Mesothelial cell of epicardium (in vitro differentiated cells): ENCODE measurements around the gene TMCO4. TPM values are rescaled to one million over a fixed set of nuclear protein-coding genes. Genes with fewer than 3 reads are reported as not detected.
"Not testable (repeated sequence)": the region's sequence is repeated elsewhere in the genome, so short reads cannot be mapped to it uniquely, and the experiment has no call there.

Source experiments
- DNase-seq, 2 experiments: peaks; one replicate each; pipeline ENCODE4 v3.0.0; 2021; ENCODE audit warnings: low spot score in 2 of 2; ENCODE audit not compliant: unreplicated experiment in 2 of 2
- H3K27ac Mint-ChIP-seq: 2 replicates; pipeline ENCODE4 v1.8.0; 2021; ENCODE audit warnings: mixed read lengths
- H3K27me3 Mint-ChIP-seq: 2 replicates; pipeline ENCODE4 v1.8.0; 2021; ENCODE audit warnings: low read depth, mixed read lengths
- H3K36me3 Mint-ChIP-seq: 2 replicates; pipeline ENCODE4 v1.8.0; 2021; ENCODE audit warnings: mixed read lengths
- H3K4me1 Mint-ChIP-seq: 2 replicates; pipeline ENCODE4 v1.8.0; 2021; ENCODE audit warnings: mixed read lengths
- H3K4me3 Mint-ChIP-seq: 2 replicates; pipeline ENCODE4 v1.8.0; 2021; ENCODE audit warnings: mild to moderate bottlenecking, moderate library complexity, mixed read lengths
- H3K9me3 Mint-ChIP-seq: 2 replicates; pipeline ENCODE4 v1.8.0; 2021; ENCODE audit warnings: mixed read lengths
- total RNA-seq: library from RNA; stranded (reverse); gene quantifications from 3 replicates; pipeline ENCODE4 v1.2.1, GENCODE V29; 2021
- TF ChIP-seq, protein P1 (sequence below): fragments of 200-600 bp; sonication (generic); IDR thresholded peaks from one replicate; pipeline ENCODE4 v1.5.0; 2021; ENCODE audit warnings: antibody characterized with exemption; ENCODE audit not compliant: unreplicated experiment

Gene TMCO4
- total RNA-seq, 1 donor from 2014 or later = 21.4 TPM

DNA sequence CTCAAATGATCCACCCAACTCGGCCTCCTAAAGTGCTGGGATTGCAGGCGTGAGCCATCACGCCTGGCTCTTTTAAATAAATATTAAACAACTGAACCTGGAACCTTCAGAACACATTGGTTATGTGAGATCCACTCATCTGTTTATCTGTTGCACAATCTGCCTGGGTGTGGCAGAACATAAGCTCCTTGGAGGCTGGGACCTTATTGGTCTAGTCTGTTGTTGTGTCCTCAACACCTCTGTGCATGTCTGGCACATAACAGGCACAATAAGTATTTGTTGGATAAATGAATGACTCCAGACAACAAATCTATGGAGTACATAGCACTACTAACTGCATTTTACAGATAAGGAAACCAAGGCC lies 159.7 kb downstream of the TMCO4 start:
- TF ChIP-seq, protein P1, sequence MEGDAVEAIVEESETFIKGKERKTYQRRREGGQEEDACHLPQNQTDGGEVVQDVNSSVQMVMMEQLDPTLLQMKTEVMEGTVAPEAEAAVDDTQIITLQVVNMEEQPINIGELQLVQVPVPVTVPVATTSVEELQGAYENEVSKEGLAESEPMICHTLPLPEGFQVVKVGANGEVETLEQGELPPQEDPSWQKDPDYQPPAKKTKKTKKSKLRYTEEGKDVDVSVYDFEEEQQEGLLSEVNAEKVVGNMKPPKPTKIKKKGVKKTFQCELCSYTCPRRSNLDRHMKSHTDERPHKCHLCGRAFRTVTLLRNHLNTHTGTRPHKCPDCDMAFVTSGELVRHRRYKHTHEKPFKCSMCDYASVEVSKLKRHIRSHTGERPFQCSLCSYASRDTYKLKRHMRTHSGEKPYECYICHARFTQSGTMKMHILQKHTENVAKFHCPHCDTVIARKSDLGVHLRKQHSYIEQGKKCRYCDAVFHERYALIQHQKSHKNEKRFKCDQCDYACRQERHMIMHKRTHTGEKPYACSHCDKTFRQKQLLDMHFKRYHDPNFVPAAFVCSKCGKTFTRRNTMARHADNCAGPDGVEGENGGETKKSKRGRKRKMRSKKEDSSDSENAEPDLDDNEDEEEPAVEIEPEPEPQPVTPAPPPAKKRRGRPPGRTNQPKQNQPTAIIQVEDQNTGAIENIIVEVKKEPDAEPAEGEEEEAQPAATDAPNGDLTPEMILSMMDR = no peak
- DNase-seq = no peak
- H3K36me3 Mint-ChIP-seq = no peaks in the 10 kb centered on the region
- H3K4me3 Mint-ChIP-seq = no peak overlapping the region
- H3K4me1 Mint-ChIP-seq = peaks cover 10% of the 10 kb centered on the region
- no peaks in the 10 kb centered on the region for H3K9me3 Mint-ChIP-seq
- H3K27ac Mint-ChIP-seq = no peak overlapping the region
- H3K27me3 Mint-ChIP-seq = peaks cover 41% of the 10 kb centered on the region

DNA sequence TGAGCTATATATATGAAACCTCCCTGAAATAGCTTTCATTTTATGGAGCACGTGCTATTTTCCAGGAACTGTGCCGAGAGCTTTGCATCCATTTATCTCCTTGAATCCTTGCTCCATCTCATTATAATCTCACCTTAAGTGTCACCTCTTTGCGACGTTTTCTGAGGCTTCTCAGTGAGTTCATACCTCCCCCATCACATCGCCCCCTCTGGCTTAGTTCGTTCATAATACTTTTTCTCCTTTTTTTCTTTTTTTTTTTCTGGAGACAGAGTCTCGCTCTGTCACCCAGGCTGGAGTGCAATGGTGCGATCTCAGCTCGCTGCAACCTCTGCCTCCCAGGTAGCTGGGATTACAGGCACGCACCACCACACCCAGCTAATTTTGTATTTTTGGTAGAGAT lies 160.5 kb downstream of the TMCO4 start:
- not testable (repeated sequence) for H3K9me3 Mint-ChIP-seq, H3K4me1 Mint-ChIP-seq, H3K27ac Mint-ChIP-seq, H3K36me3 Mint-ChIP-seq, H3K4me3 Mint-ChIP-seq, DNase-seq
- peaks cover 37% of the 10 kb centered on the region for H3K27me3 Mint-ChIP-seq

DNA sequence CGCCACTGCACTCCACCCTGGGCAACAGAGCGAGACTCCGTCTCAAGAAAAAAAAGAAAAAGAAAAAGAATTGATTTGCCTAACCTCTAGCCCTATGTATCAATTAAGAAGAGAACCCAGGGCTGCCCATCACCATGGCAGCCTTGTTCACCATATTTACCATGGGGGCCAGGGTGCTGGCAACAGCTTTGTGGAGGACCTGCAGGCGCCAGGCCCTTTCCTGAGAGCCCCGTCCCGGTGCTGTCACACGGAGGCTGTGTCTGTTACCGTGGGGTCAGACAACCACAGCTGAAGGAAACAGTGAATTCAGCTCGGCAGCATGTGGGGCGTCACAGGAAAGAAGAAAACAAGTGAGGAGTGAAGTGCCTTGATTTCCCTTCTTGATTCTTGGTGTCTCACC lies 162.1 kb downstream of the TMCO4 start:
- DNase-seq = no peak
- TF ChIP-seq, protein P1 = no peak
- Mint-ChIP-seq H3K9me3 (no peaks in the 10 kb centered on the region), H3K36me3 (no peaks in the 10 kb centered on the region), H3K27ac (no peak overlapping the region), H3K4me3 (no peak overlapping the region), H3K27me3 (peaks cover 26% of the 10 kb centered on the region), H3K4me1 (peaks cover 5% of the 10 kb centered on the region)

DNA sequence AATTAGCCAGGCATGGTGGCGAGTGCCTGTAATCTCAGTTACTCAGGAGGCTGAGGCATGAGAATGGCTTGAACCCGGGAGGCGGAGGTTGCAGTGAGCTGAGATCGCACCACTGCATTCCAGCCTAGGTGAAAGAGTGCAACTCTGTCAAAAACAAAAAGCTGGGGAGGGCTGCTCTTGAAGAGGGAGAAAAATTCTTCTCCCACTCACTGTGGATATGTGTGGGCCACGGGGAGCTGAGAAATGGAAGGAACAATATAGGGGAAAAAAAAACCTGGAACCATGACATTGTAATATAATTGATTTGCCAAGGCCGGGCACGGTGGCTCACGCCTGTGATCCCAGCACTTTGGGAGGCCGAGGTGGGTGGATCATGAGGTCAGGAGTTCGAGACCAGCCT lies 163.0 kb downstream of the TMCO4 start:
- peaks cover 18% of the 10 kb centered on the region for H3K27me3 Mint-ChIP-seq
- H3K9me3 Mint-ChIP-seq, DNase-seq, H3K4me1 Mint-ChIP-seq, H3K4me3 Mint-ChIP-seq, H3K27ac Mint-ChIP-seq, H3K36me3 Mint-ChIP-seq: not testable (repeated sequence)

DNA sequence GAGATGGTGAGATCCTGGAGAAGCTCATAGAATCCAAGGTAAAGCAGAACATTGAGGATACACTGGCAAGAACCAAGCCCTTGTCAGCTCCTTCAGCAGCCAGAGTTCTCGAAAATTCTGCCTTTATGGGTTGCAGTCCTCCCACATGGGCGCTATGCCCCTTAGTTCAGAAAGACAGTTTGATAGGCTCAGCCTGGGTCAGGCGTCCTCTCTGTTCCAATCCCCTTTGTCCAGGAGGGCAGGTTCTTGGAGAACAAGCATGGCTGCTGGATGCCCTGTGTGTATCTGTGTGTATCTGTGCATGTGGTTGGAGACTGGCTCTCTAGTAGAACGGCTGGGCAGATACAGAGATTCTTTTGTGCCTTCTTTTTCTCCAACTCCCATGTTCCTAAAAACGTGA lies 163.7 kb downstream of the TMCO4 start:
- TF ChIP-seq, protein P1 = no peak
- no peak overlapping the region for H3K27ac Mint-ChIP-seq
- H3K36me3 Mint-ChIP-seq = no peaks in the 10 kb centered on the region
- H3K9me3 Mint-ChIP-seq = no peaks in the 10 kb centered on the region
- DNase-seq = no peak
- H3K27me3 Mint-ChIP-seq = peaks cover 11% of the 10 kb centered on the region
- H3K4me1 Mint-ChIP-seq = peaks cover 5% of the 10 kb centered on the region
- H3K4me3 Mint-ChIP-seq = no peak overlapping the region

DNA sequence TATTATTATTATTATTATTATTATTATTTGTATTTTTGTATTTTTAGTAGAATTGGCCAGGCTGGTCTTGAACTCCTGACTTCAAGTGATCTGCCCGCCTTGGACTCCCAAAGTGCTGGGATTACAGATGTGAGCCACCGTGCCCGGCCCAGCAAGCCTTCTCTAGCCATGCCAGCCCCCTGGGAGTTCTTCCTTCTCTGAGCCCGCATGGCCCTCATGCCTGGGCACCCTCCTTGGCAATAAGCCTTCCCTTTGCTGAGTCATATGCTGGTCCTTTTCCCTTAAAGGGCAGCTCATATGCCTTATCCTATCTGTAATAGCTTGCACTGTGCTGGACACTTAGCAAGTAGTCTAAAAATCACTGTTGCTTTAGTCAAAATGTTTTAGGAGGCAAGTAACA lies 164.1 kb downstream of the TMCO4 start:
- TF ChIP-seq, protein P1 = no peak
- H3K9me3 Mint-ChIP-seq = no peaks in the 10 kb centered on the region
- no peak for DNase-seq
- H3K36me3 Mint-ChIP-seq = no peaks in the 10 kb centered on the region
- H3K27ac Mint-ChIP-seq = no peak overlapping the region
- no peak overlapping the region for H3K4me3 Mint-ChIP-seq
- peaks cover 7% of the 10 kb centered on the region for H3K27me3 Mint-ChIP-seq
- H3K4me1 Mint-ChIP-seq = peaks cover 7% of the 10 kb centered on the region

DNA sequence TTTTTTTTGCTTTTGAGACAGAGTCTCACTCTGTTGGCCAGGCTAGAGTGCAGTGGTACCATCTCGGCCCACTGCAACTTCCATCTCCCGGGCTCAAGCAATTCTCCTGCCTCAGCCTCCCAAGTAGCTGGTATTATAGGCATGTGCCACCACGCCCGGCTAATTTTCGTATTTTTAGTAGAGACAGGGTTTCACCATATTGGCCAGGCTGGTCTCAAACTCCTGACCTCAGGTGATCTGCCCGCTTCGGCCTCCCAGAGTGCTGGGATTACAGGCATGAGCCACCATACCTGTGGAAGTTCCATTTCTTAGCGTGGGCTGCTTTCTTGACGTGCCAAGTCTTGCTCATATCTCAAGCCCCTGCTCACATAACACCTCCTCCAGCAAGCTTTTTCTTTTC lies 164.7 kb downstream of the TMCO4 start:
- not testable (repeated sequence) for H3K4me3 Mint-ChIP-seq, H3K27me3 Mint-ChIP-seq, DNase-seq, H3K4me1 Mint-ChIP-seq, H3K36me3 Mint-ChIP-seq, H3K27ac Mint-ChIP-seq, H3K9me3 Mint-ChIP-seq
